ENCODE results near the gene UNC5C. TPM values are rescaled to one million over a fixed set of nuclear protein-coding genes. Genes with fewer than 3 reads are reported as not detected.

Gene UNC5C
- total RNA-seq (2022; extraction: Qiagen RNA extraction; ENCODE audit: low read depth): 0.02 TPM in 1 of 5 replicates, not detected in the others

DNA sequence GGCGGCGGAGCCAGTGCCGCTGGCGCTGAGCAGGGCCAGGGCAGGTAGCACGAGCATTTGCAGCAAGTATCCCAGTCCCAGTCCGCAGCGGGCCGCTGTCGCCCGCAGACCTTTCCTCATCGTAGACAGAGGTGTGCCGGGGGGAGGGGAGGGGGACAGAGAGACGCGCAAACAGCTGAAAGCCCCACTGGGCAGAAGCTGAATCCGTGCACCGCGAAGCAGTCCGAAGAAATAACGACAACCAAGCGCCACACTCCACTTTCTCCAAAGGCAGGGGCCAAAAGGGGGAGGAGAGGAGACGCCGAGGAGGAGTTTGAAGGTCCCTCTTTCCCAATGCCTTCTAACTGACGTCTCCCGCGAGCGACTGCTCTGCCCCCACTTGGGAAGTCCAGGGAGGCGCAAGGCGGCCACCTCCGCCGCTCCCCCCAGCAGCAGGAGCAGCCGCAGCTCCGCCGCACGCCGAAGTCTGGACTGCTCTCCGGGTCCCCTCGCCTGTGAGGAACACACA is at the start of gene UNC5C:
UNC5C (minus strand) TSS at position 236 of the 508 bp plus-strand sequence.

